ENCODE results near the gene AP2S1.
A peak's percentile ranks its signal among the peaks of the same experiment; 100 is the strongest.

DNA sequence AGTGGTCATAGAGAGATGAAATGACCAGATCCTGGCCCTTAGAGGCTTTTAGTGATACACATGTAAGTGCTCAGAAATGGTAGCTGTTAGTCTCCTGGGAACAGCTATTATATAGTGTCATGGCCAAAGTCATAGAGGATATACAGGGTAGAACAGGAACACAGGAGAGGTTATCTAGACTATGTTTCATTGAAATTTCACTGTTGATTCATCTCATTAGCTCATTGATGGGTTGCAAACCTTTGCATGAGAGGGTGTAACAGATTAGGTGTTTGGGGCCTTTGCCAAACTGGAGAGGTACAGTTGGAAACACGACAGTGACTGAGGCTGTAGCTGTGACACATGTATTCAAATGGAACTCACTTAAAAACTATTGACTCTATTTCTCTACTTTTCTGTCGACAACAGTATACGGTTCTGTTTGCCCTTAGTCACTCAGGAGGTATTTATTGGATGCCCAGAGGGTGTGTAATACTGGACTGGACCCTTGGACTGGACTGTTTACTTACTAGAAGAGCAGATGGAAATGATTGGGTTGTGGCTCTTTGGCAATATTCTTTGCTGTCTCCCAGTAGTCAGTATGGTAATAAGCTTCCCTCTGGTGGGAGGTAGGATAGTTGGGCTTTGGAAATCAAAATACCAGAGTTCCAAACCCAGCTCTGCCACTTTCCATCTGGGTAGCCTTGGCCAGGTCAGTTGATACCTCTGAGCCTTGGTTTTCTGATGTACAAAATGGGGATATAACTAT is 40.0 kb upstream of the AP2S1 start:
- TF ChIP-seq, protein P1, sequence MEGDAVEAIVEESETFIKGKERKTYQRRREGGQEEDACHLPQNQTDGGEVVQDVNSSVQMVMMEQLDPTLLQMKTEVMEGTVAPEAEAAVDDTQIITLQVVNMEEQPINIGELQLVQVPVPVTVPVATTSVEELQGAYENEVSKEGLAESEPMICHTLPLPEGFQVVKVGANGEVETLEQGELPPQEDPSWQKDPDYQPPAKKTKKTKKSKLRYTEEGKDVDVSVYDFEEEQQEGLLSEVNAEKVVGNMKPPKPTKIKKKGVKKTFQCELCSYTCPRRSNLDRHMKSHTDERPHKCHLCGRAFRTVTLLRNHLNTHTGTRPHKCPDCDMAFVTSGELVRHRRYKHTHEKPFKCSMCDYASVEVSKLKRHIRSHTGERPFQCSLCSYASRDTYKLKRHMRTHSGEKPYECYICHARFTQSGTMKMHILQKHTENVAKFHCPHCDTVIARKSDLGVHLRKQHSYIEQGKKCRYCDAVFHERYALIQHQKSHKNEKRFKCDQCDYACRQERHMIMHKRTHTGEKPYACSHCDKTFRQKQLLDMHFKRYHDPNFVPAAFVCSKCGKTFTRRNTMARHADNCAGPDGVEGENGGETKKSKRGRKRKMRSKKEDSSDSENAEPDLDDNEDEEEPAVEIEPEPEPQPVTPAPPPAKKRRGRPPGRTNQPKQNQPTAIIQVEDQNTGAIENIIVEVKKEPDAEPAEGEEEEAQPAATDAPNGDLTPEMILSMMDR (IDR thresholded peaks at IDR 0.05), result no peak
- TF ChIP-seq SIN3A (IDR thresholded peaks at IDR 0.05; ENCODE audit: borderline replicate concordance, insufficient read depth, low read depth, low read length) (no peak), POLR2AphosphoS5 (IDR thresholded peaks at IDR 0.05; ENCODE audit: low read depth, low read length) (0 out of 2 replicates have a peak, but pooled peaks have one; percentile 25), TCF7L2 (IDR thresholded peaks at IDR 0.05; ENCODE audit: low read depth, low read length) (no peak)
- TF ChIP-seq, protein P2, sequence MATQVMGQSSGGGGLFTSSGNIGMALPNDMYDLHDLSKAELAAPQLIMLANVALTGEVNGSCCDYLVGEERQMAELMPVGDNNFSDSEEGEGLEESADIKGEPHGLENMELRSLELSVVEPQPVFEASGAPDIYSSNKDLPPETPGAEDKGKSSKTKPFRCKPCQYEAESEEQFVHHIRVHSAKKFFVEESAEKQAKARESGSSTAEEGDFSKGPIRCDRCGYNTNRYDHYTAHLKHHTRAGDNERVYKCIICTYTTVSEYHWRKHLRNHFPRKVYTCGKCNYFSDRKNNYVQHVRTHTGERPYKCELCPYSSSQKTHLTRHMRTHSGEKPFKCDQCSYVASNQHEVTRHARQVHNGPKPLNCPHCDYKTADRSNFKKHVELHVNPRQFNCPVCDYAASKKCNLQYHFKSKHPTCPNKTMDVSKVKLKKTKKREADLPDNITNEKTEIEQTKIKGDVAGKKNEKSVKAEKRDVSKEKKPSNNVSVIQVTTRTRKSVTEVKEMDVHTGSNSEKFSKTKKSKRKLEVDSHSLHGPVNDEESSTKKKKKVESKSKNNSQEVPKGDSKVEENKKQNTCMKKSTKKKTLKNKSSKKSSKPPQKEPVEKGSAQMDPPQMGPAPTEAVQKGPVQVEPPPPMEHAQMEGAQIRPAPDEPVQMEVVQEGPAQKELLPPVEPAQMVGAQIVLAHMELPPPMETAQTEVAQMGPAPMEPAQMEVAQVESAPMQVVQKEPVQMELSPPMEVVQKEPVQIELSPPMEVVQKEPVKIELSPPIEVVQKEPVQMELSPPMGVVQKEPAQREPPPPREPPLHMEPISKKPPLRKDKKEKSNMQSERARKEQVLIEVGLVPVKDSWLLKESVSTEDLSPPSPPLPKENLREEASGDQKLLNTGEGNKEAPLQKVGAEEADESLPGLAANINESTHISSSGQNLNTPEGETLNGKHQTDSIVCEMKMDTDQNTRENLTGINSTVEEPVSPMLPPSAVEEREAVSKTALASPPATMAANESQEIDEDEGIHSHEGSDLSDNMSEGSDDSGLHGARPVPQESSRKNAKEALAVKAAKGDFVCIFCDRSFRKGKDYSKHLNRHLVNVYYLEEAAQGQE (IDR thresholded peaks at IDR 0.05; ENCODE audit: insufficient read depth in 1 of 2, low read depth in 2 of 2, low read length in 1 of 2), result no peak

Measured in Panc1 (cell line).